ENCODE results near the gene ABI3BP. TPM values are rescaled to one million over a fixed set of nuclear protein-coding genes. Genes with fewer than 3 reads are reported as not detected.

The ABI3BP gene
- polyA plus RNA-seq, 1 of the 3 experiments (the other 2 are of a cell fraction), result 8.4 TPM

GRCh38 chr3:100850701-100851100 is 142.5 kb downstream of the ABI3BP start:
- no peak for DNase-seq
- 71% methylated on average over 2 of the region's 2 CpGs for WGBS (ENCODE audit: low lambda C conversion rate)

More at GRCh38 chr3:100850701-100851100, 142.5 kb downstream of the ABI3BP start:
- H3K9ac ChIP-seq, result no peak overlapping the region
- no peaks in the 10 kb centered on the region for H3K27me3 ChIP-seq (ENCODE audit: insufficient read depth)
- no peak overlapping the region for H3K4me3 ChIP-seq (ENCODE audit: low read depth in 2 of 2, low read length in 1 of 2)
- ChIA-PET POLR2A (no interaction called here), CTCF (interaction anchor here (0.7 kb wide), 1 partner anchor 115 kb away, joined by 3 read pairs; no protein-coding TSS in a partner anchor)
- no peaks in the 10 kb centered on the region for H3K36me3 ChIP-seq (replicated peaks in 1 of 2; ENCODE audit: control insufficient read depth in 1 of 2, insufficient read depth in 2 of 2, low read length in 1 of 2)
- TF ChIP-seq GABPA (IDR thresholded peaks at IDR 0.05; ENCODE audit: low read depth) (no peak), EZH2phosphoT487 (IDR thresholded peaks at IDR 0.05; ENCODE audit: borderline replicate concordance, low read depth) (no peak), MXI1 (IDR thresholded peaks at IDR 0.05; ENCODE audit: low read depth, low read length) (no peak), MAX (IDR thresholded peaks at IDR 0.05; ENCODE audit: low read depth) (no peak), IRF3 (IDR thresholded peaks at IDR 0.05; ENCODE audit: low read depth, low read length) (no peak), RAD21 (IDR thresholded peaks at IDR 0.05; ENCODE audit: low read length) (no peak), NRF1 (IDR thresholded peaks at IDR 0.05; ENCODE audit: low read depth, low read length) (no peak), JUND (IDR thresholded peaks at IDR 0.05) (no peak), SIN3A (IDR thresholded peaks at IDR 0.05; ENCODE audit: borderline replicate concordance, low read depth, low read length) (no peak), EP300 (IDR thresholded peaks at IDR 0.05; ENCODE audit: borderline replicate concordance in 1 of 2, low read depth in 1 of 2, low read length in 1 of 2) (no peak), REST (IDR thresholded peaks at IDR 0.05; ENCODE audit: low read depth, low read length) (no peak), SMC3 (IDR thresholded peaks at IDR 0.05; ENCODE audit: low read depth, low read length) (no peak), YY1 (IDR thresholded peaks at IDR 0.05; ENCODE audit: low read depth) (no peak), CTCF (IDR thresholded peaks at IDR 0.05) (no peak), TAF1 (IDR thresholded peaks at IDR 0.05; ENCODE audit: borderline replicate concordance, low read depth, low read length) (no peak), RFX5 (IDR thresholded peaks at IDR 0.05; ENCODE audit: low read length) (no peak), PBX3 (IDR thresholded peaks at IDR 0.05) (no peak), CHD2 (IDR thresholded peaks at IDR 0.05; ENCODE audit: low read length, partially characterized antibody) (no peak)
- H3K79me2 ChIP-seq (ENCODE audit: insufficient read depth), result no peaks in the 10 kb centered on the region
- peaks cover 4% of the 10 kb centered on the region for H3F3A ChIP-seq (replicated peaks; ENCODE audit: insufficient read depth)
- H3K9me2 ChIP-seq, result no peaks in the 10 kb centered on the region
- H4K20me1 ChIP-seq (ENCODE audit: insufficient read depth), result no peaks in the 10 kb centered on the region
- H2AFZ ChIP-seq (ENCODE audit: low read depth), result no peak overlapping the region
- H3K4me1 ChIP-seq (ENCODE audit: control insufficient read depth in 1 of 2, insufficient read depth in 2 of 2, low read depth in 1 of 2, low read length in 1 of 2), result no peaks in the 10 kb centered on the region; a peak in 1 of 4 replicates
- no peak overlapping the region for H3K4me2 ChIP-seq
- H3K27ac ChIP-seq (ENCODE audit: low read depth in 2 of 2, low read length in 1 of 2), result no peak overlapping the region
- H3K9me3 ChIP-seq, result no peaks in the 10 kb centered on the region
